ENCODE results near the gene APC.

APC gene

GRCh38 chr5:112866739-112867138, 129.1 kb downstream of the APC start (continued):
- no peak for TF ChIP-seq REST (tag by site-specific recombination; IDR thresholded peaks at IDR 0.05)
- no peak for TF ChIP-seq ZSCAN23 (tag by site-specific recombination; IDR thresholded peaks at IDR 0.05)
- TF ChIP-seq, protein P1, sequence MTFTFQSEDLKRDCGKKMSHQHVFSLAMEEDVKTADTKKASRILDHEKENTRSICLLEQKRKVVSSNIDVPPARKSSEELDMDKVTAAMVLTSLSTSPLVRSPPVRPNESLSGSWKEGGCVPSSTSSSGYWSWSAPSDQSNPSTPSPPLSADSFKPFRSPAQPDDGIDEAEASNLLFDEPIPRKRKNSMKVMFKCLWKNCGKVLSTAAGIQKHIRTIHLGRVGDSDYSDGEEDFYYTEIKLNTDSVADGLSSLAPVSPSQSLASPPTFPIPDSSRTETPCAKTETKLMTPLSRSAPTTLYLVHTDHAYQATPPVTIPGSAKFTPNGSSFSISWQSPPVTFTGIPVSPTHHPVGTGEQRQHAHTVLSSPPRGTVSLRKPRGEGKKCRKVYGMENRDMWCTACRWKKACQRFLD (tag by site-specific recombination; IDR thresholded peaks at IDR 0.05) = no peak
- TF ChIP-seq BCL11B (tag by site-specific recombination; IDR thresholded peaks at IDR 0.05; ENCODE audit: low read depth) = no peak
- no peak for TF ChIP-seq ZNF132 (tag by site-specific recombination; IDR thresholded peaks at IDR 0.05; ENCODE audit: borderline replicate concordance)
- no peak for TF ChIP-seq ZNF785 (tag by site-specific recombination; IDR thresholded peaks at IDR 0.05)

- CTCF ChIA-PET = interaction anchor here (0.7 to 1.2 kb wide), 2 partner anchors 26 to 129 kb away, joined by 3 read pairs; no protein-coding TSS in a partner anchor
- POLR2A ChIA-PET = interaction anchor here (1.5 kb wide), 1 partner anchor 109 kb away, joined by 5 read pairs; the partner anchor contains the start of gene DCP2
- no peak overlapping the region for H3K4me3 ChIP-seq (ENCODE audit: low read depth, low read length)
- no peaks in the 10 kb centered on the region for H3K9me3 ChIP-seq (ENCODE audit: control insufficient read depth, insufficient read depth, low read depth, low read length)
- H3K4me1 ChIP-seq (ENCODE audit: control insufficient read depth, insufficient read depth, low read length) = peaks cover 12% of the 10 kb centered on the region
- H3K36me3 ChIP-seq (ENCODE audit: control insufficient read depth in 2 of 2, insufficient read depth in 1 of 2, low read length in 2 of 2) = peaks cover 69 to 88% of the 10 kb centered on the region in 2 experiments
- H3K27ac ChIP-seq (ENCODE audit: extremely low read depth, low read depth, low read length) = no peak overlapping the region
- TF ChIP-seq RBAK (tag by site-specific recombination; IDR thresholded peaks at IDR 0.05) (no peak), GLI4 (tag by site-specific recombination; IDR thresholded peaks at IDR 0.05) (no peak), REST (tag by site-specific recombination; IDR thresholded peaks at IDR 0.05) (no peak), ZNF280C (tag by site-specific recombination; IDR thresholded peaks at IDR 0.05) (no peak), KLF1 (tag by site-specific recombination; IDR thresholded peaks at IDR 0.05) (no peak), TCF7L2 (IDR thresholded peaks at IDR 0.05; ENCODE audit: borderline replicate concordance, low read depth, low read length) (no peak), PRDM10 (tag by site-specific recombination; IDR thresholded peaks at IDR 0.05) (no peak), ZNF660 (tag by site-specific recombination; IDR thresholded peaks at IDR 0.05) (no peak), ZBTB7A (tag by site-specific recombination; IDR thresholded peaks at IDR 0.05; ENCODE audit: low read depth) (no peak), ZNF223 (tag by site-specific recombination; IDR thresholded peaks at IDR 0.05) (no peak), GFI1B (tag by site-specific recombination; IDR thresholded peaks at IDR 0.05) (no peak), ZNF335 (tag by site-specific recombination; conservative IDR thresholded peaks at IDR 0.05) (no peak), ZFP37 (tag by site-specific recombination; IDR thresholded peaks at IDR 0.05) (no peak)
- TF ChIP-seq, protein P2, sequence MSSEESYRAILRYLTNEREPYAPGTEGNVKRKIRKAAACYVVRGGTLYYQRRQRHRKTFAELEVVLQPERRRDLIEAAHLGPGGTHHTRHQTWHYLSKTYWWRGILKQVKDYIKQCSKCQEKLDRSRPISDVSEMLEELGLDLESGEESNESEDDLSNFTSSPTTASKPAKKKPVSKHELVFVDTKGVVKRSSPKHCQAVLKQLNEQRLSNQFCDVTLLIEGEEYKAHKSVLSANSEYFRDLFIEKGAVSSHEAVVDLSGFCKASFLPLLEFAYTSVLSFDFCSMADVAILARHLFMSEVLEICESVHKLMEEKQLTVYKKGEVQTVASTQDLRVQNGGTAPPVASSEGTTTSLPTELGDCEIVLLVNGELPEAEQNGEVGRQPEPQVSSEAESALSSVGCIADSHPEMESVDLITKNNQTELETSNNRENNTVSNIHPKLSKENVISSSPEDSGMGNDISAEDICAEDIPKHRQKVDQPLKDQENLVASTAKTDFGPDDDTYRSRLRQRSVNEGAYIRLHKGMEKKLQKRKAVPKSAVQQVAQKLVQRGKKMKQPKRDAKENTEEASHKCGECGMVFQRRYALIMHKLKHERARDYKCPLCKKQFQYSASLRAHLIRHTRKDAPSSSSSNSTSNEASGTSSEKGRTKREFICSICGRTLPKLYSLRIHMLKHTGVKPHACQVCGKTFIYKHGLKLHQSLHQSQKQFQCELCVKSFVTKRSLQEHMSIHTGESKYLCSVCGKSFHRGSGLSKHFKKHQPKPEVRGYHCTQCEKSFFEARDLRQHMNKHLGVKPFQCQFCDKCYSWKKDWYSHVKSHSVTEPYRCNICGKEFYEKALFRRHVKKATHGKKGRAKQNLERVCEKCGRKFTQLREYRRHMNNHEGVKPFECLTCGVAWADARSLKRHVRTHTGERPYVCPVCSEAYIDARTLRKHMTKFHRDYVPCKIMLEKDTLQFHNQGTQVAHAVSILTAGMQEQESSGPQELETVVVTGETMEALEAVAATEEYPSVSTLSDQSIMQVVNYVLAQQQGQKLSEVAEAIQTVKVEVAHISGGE (tag by site-specific recombination; conservative IDR thresholded peaks at IDR 0.05; ENCODE audit: low read depth) = no peak
These were observed 129.7 kb downstream of the APC start for GRCh38 chr5:112867411-112867810.
